ENCODE results near the gene LURAP1L. TPM values are rescaled to one million over a fixed set of nuclear protein-coding genes. Genes with fewer than 3 reads are reported as not detected.
A peak's percentile ranks its signal among the peaks of the same experiment; 100 is the strongest.

Gene LURAP1L
- total RNA-seq, 1 donor from 2014 or later, result 1.6 TPM

DNA sequence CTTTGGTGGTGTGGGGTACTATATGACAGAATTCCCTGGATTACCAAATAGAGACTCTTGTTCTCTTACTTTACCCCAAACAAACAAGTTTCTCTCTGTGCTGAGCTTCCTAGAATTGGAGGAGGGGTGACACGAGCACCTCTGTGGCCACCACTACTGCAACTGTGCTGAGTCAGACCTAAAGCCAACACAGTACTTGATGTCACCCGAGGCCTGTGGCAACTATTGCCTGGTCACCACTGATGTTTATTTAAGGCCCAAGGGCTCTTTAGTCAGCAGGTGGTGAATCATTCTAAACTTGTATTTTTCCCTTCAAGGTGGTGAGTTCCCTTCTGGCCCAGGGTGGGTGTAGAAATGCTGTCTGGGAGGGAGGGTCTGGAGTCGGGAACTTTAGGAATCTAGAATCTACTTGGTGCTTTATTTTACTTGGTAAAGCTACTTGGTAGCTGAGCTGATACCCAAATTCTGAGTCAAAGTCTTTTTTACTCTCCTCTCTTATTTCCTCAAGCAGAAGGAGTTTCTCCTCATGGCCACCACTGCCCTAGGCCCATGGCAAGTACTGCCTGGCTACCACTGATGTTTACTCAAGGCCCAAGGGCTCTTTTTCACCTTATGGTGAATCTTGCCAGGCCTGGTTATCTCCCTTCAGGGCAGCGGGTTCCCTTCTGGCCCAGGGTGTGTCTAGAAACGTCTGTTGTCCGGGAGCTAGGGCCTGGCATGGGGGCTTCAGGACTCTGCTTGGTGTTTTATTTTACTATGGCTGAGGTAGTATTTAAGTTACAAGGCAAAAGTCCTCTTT, 9.8 kb downstream of the LURAP1L start:
- Histone ChIP-seq H3K27ac (peak overlapping the region; percentile 95 to 96), H3K36me3 (no peaks in the 10 kb centered on the region), H3K9me3 (peaks cover 0 to 11% of the 10 kb centered on the region in 2 donors), H3K4me3 (no peak overlapping the region), H3K27me3 (no peaks in the 10 kb centered on the region), H3K4me1 (peaks cover 3 to 30% of the 10 kb centered on the region in 2 donors)
- DNase-seq (ENCODE audit: low spot score in 2 of 2), result peak; percentile 77 to 92
- TF ChIP-seq, protein P1, sequence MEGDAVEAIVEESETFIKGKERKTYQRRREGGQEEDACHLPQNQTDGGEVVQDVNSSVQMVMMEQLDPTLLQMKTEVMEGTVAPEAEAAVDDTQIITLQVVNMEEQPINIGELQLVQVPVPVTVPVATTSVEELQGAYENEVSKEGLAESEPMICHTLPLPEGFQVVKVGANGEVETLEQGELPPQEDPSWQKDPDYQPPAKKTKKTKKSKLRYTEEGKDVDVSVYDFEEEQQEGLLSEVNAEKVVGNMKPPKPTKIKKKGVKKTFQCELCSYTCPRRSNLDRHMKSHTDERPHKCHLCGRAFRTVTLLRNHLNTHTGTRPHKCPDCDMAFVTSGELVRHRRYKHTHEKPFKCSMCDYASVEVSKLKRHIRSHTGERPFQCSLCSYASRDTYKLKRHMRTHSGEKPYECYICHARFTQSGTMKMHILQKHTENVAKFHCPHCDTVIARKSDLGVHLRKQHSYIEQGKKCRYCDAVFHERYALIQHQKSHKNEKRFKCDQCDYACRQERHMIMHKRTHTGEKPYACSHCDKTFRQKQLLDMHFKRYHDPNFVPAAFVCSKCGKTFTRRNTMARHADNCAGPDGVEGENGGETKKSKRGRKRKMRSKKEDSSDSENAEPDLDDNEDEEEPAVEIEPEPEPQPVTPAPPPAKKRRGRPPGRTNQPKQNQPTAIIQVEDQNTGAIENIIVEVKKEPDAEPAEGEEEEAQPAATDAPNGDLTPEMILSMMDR (IDR thresholded peaks at IDR 0.05), result no peak
- intact Hi-C loops (cut with DNase I), result loop anchor here (2.0 to 10.0 kb wide), 2 partner anchors 30 to 490 kb away; partner anchors contain the start of gene MPDZ

DNA sequence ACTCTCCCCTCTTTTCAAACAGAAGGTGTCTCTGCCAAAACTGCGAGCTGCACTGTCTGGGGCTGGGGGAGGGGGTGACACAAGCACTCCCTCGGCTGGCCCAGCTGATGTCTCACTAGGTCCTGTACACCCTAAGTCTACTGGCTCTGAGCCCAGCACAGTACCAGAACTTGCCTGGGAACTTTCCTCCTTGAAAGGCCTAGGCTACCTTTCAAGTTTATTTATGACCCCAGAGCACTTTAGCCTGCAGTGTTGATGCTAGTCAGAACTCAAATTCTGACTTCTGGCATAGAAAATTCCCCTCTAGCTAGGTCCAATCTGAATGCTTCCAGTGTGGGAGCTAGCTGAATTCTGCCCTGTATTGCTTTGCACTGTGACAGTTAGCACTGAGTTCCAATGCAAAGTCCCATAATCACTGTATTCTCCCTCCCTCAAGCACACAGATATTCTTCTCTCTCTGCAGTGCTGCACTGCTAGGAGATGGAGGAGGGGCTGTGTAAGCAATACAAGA, 10.5 kb downstream of the LURAP1L start:
- Histone ChIP-seq H3K27me3 (no peaks in the 10 kb centered on the region), H3K9me3 (peaks cover 0 to 11% of the 10 kb centered on the region in 2 donors), H3K4me1 (peaks cover 3 to 32% of the 10 kb centered on the region in 2 donors), H3K4me3 (no peak overlapping the region), H3K36me3 (no peaks in the 10 kb centered on the region), H3K27ac (peak overlapping the region; percentile 95 to 96)
- TF ChIP-seq, protein P1 (IDR thresholded peaks at IDR 0.05), result no peak
- peak; percentile 54 to 80 for DNase-seq (ENCODE audit: low spot score in 2 of 2)
- intact Hi-C loops (cut with DNase I), result loop anchor here (2.0 to 10.0 kb wide), 2 partner anchors 29 to 489 kb away; partner anchors contain the start of gene MPDZ

DNA sequence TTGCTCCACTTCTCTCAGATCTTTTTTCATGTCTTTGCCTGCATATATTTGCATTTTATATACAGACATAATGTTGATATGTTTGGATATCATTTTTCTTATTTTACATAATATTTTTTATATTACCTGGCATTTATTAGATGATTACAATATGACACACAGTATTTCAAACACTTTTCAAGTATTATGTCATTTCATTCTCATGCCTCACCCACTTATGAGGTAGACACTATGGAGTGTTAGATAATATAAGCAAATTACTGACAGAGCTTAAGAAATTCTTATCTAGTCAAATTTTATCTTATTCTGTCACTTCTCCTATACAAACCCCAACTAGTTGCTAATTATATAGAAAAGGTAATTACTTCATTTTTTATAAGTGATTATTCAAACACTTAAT, 11.1 kb downstream of the LURAP1L start:
- H3K27ac ChIP-seq, result peak overlapping the region; percentile 95 to 96
- H3K9me3 ChIP-seq, result peaks cover 0 to 11% of the 10 kb centered on the region in 2 donors
- intact Hi-C loops (cut with DNase I), result loop anchor here (2.0 to 10.0 kb wide), 2 partner anchors 29 to 489 kb away; partner anchors contain the start of gene MPDZ
- no peaks in the 10 kb centered on the region for H3K27me3 ChIP-seq
- H3K4me3 ChIP-seq, result no peak overlapping the region
- H3K36me3 ChIP-seq, result no peaks in the 10 kb centered on the region
- DNase-seq (ENCODE audit: low spot score in 2 of 2), result no peak
- peaks cover 3 to 32% of the 10 kb centered on the region in 2 donors for H3K4me1 ChIP-seq
- TF ChIP-seq, protein P1 (IDR thresholded peaks at IDR 0.05), result no peak

DNA sequence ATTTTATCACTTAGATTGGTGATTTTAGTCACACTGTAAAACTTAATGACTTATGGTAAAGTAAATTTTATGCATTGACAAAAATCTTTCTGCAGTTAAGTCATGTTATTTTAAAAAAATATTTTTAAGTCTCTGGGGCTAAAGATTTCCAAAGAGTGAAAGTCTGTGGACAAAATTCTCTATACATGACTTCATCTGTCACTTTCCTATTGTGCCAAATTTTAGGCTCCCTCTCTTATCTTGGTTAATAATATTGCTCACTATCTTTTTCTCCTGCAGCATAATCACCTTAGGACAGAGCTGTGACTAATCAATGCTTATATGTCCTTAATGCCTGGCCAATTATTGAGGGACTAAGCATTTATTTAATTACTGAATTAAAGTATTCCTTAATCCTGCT, 15.2 kb downstream of the LURAP1L start:
- no peaks in the 10 kb centered on the region for H3K36me3 ChIP-seq
- no peak overlapping the region for H3K4me3 ChIP-seq
- no peaks in the 10 kb centered on the region for H3K9me3 ChIP-seq
- no peak for DNase-seq (ENCODE audit: low spot score in 2 of 2)
- H3K4me1 ChIP-seq, result peaks cover 3 to 29% of the 10 kb centered on the region in 2 donors
- intact Hi-C loops (cut with DNase I), result no loop called here
- H3K27ac ChIP-seq, result peak overlapping the region; percentile 3 to 16
- TF ChIP-seq, protein P1 (IDR thresholded peaks at IDR 0.05), result no peak
- H3K27me3 ChIP-seq, result no peaks in the 10 kb centered on the region

DNA sequence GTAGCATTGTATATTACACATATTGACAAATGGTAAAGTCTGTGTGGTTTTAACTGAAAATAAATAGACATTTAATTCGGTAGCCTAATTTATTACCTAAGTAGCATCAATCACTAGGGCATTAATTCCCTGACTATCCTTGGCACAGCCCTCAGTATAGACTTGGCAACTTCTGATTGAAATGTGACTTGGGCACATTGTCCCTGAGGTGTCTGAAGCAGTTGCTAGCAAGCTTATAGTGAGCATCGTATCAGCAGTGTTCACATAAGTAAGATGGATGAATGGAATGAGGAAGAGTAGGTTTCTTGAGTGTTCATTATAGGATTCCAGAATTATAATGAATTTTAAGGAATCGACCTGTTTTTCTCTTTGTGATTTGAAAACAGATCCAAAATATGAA, 16.1 kb downstream of the LURAP1L start:
- TF ChIP-seq, protein P1 (IDR thresholded peaks at IDR 0.05), result no peak
- H3K36me3 ChIP-seq, result no peaks in the 10 kb centered on the region
- no peak overlapping the region for H3K4me3 ChIP-seq
- H3K9me3 ChIP-seq, result no peaks in the 10 kb centered on the region
- peaks cover 0 to 20% of the 10 kb centered on the region in 2 donors for H3K4me1 ChIP-seq
- intact Hi-C loops (cut with DNase I), result no loop called here
- no peaks in the 10 kb centered on the region for H3K27me3 ChIP-seq
- DNase-seq (ENCODE audit: low spot score in 2 of 2), result no peak
- no peak overlapping the region for H3K27ac ChIP-seq
